Measurements from ENCODE around the gene SLC7A5.
"Not testable (repeated sequence)": the region's sequence is repeated elsewhere in the genome, so short reads cannot be mapped to it uniquely, and the experiment has no call there.

Gene SLC7A5

DNA sequence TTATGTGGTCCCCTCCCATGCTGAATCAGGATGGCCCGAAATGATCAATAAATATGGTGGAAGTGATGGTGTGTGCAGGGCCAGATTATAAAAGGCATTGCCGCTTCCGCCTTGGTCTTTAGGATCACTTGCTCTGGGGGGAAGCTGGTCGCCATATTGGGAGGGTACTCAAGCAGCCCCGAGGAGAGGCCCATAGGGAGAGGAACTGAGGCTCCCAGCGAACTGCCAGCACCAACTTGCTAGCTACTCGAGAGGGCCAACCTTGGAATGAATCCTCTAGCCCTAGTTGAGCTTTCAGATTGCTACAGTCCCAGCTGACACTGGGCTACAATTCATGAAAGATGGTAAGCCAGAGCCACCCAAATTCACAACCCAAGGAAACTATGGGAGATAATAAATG, 19.0 kb upstream of the SLC7A5 start:
- not testable (repeated sequence) for DNase-seq (ENCODE audit: low read depth in 3 of 3, low spot score in 1 of 3)

DNA sequence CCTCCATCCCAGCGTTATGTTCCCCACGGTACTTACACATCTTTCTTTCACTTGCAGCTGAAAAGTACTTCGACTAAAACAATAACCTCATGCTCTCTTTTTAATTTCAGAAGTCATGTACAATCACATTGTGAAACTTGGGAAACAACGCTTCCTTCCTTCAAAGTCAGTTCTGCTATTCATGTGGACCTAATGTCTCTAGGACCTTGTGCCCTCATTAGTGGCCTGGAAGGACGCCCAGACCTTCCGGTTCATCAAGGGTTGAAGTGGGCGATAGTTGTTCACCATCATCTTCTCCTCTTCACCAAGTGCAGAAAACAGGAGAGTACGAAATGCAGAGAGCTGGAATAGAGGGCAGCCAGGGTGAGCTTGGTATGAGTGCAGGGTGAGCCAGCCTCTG, 18.6 kb upstream of the SLC7A5 start:
- not testable (repeated sequence) for DNase-seq (ENCODE audit: low read depth in 3 of 3, low spot score in 1 of 3)

DNA sequence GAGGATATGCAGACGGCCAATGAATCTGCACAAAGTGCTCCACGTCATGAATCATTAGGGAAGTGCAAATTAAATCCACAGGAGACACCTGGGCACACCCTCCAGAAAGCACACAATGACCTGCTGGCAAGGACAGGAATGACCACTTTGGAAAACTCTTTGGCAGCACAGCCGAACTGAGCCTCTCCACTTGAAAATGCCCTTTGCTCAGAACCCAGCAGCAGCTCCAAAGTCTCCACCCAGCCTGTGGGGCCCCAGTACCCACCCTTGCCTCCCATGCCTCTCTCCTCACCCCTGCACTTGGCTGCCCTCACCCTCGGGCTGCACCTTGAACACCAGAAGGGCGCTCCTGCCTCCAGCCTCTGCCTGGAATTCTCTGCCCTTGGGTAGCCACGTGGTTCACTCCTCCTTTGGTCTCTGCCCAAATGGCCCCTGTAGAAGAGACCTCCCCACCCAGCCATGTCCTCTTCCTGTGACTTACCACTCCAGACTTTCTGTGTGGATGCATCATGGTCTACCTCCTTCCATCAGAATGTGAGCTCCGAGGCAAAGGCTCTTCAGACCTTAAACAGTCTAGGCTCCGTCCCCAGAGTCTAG, 16.2 kb upstream of the SLC7A5 start:
- not testable (repeated sequence) for DNase-seq (ENCODE audit: low read depth in 3 of 3, low spot score in 1 of 3)

DNA sequence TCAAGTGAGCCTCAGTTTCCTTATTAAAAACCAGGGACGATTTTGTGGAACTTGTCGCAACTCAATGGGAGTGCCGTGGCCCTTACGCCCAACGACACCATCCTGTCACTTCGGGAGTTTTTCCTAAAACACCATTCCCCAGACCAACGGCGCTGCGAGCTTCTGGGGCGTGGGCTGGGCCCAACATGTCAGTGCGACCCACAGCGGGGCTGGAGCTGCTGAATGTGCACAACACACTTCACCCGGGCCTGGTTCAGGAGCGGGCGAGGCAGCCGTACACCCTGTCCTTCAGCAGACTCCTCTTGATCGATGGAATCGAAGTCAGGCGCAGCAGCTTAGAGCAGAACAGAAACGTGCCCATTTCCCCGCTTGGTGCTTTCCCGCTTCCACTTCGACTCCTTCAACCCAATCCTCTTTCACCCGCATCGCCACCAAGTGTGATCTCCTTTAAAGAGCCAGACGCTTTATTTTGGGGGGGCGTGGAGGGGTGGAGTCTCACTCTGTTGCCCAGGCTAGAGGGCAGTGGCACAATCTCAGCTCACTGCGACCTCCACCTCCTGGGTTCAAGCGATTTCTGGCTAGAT, 13.2 kb upstream of the SLC7A5 start:
- DNase-seq (ENCODE audit: low read depth in 3 of 3, low spot score in 1 of 3), result no peak

DNA sequence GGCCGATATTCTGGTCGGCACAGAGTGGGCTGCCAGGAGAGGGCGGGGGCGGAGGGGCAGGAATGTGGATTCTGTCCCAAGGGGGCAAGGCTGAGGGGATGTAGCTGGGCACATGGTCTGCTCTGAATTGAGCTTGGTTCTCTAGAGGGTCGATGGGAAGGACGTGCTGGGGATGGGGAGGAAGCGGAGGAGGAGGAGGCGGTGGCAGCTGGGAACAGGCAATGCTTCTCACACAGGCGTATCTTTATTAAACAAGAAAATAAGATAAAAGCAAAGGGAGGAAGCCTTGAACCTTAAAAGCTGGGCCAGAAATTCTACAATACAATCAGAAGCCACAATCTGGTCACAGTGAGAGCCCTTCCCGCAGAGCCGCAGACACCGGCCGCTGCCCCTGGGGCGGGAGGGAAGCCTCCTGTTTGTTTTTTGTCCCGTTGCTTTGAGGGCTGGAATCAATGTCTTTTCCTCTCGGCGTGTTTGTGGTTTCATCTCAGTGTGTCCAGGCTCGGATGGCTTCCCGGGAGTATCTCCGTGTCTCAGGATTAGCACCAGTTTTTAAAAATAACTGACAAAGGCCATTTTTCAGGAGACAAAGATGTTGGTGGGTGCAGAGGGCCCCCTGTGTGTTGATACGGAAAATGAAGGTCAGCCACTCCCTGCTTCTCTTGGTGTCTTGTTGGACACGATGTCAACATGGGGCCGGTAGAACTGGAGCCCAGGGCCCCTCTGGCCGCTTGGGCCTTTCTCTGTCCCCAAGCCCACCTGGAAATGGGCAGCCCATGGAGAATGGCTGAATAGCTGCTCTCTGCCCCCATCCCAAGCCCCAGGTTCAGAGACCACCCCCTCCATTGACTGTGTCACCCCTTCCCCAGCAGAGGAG, 12.3 kb upstream of the SLC7A5 start:
- DNase-seq (ENCODE audit: low read depth in 3 of 3, low spot score in 1 of 3), result no peak

DNA sequence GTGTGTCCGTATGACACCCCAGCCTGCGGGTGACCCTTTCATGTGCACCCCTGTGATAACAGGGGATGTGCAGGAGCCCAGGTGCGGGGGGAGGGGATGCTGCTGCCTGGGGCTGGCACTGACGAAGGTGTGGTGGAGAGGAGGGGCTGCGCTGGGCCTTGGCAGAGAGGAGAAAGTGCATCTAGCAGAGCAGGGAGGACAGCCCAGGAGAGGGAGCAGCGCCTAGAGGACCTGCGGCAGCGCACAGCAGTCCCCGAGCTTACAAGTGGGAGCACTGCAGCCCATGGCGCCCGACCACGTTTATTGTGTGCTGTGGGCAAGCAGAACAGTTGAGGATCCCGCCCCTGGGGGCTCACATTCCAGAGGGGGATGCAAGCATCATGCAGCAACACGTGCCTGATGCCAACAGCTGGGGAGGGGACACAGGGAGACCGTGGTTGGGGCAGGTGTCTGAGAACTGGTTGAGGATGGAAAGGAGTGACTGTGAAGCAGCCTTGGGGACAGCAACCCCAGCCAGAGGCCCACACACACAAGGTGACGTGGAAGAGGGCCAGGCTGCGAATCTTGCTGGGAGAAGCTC, 10.9 kb upstream of the SLC7A5 start:
- no peak for DNase-seq (ENCODE audit: low read depth in 3 of 3, low spot score in 1 of 3)

DNA sequence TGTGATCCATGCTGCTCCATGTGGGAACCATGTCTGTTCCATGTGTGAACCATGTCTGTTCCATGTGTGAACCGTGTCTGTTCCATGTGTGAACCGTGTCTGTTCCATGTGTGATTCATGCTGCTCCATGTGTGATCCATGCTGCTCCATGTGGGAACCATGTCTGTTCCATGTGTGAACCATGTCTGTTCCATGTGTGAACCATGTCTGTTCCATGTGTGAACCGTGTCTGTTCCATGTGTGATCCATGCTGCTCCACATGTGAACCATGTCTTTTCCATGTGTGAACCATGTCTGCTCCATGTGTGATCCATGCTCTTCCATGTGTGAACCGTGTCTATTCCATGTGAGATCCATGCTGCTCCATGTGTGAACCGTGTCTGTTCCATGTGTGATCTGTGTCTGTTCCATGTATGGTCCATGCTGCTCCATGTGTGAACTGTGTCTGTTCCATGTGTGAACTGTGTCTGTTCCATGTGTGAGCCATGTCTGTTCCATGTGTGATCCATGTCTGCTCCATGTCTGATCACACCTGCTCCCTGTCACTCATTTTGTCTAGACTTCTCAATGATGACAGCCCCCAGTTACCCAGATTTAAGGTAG, 10.2 kb upstream of the SLC7A5 start:
- DNase-seq (ENCODE audit: low read depth in 3 of 3, low spot score in 1 of 3), result not testable (repeated sequence)

DNA sequence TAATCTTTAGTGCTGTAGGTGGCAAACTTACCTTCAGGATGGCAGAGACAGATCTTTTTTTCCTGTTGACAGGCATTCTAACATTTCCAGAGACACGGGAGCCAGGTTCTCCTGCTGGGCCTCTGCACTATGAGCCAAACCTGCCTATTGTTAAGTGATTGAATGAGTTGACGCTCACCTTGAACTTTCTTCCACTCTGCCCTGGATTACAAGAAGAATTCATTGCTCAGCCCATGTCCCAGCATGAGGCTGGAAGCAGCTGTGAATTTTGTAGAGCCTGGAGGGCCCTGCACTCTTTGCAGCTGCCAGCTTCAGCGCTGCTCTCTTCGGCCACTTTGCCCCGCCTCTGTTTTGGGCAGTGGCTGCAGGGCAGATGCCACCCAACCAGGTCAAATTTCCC, 9.4 kb upstream of the SLC7A5 start:
- DNase-seq (ENCODE audit: low read depth in 3 of 3, low spot score in 1 of 3), result no peak

DNA sequence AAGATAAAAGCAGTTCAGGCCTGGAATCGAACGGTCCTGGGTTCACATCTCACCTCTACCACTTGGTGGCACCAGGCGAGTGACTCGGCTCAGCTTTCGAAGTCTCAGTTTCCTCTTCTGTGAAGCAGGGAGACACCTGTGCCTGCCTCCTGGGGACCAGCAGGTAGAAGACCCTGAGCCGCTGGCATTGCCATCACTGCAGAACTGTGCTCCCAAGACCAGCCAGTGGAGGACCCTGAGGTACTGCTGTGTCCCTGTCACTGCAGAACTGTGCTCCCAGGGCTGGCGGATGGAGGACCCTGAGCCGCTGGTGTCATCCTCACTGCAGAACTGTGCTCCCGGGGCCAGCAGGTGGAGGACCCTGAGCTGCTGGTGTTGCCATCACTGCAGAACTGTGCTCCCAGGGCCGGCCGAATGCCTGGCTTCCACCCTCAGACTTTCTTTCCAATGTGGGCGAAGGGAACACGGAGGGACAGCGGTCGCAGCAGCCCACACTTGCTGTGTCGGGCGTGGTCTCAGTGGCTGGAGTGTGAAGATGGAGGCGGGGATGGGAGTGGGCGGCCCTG, 8.7 kb upstream of the SLC7A5 start:
- DNase-seq (ENCODE audit: low read depth in 3 of 3, low spot score in 1 of 3), result no peak

DNA sequence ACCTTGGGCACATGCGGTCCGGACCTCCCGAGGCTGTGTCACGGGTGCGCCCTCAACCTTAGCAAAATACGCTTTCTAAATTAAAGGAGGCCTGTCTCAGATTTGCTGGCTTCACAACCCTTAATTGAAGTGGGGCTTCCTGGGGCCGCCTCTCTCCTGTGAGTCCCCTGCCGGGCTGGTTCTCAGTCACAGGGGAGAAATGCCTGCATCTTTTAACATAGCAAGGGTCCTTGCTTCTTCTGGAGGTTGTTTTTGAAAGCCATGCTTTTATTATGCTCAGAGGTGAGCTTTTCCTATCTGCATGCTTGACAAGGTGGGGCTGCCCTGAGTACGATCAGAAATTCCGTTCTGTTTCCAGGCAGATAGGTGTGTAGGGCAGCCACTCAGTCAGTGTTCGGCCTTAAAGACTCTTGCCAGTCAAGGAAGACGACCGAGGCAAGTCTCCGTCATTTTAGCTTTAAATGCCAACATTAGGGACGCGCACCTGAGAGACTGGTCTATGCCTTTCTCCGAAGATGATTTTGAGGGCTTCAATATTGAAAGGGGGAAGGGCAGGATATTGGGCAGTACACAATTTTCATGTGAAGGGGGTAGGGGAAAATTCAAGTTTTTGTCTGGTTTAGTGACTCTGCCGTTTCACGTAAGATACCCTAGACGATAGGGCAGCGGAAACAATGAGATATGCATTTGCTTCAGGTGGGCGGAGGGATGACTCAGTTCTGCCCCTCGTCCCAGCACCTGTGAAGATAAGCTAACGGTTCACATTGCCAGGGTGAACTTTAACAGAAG, 5.5 kb upstream of the SLC7A5 start:
- peak; percentile 46 to 62 (median 55) for DNase-seq (ENCODE audit: low read depth in 3 of 3, low spot score in 1 of 3)

DNA sequence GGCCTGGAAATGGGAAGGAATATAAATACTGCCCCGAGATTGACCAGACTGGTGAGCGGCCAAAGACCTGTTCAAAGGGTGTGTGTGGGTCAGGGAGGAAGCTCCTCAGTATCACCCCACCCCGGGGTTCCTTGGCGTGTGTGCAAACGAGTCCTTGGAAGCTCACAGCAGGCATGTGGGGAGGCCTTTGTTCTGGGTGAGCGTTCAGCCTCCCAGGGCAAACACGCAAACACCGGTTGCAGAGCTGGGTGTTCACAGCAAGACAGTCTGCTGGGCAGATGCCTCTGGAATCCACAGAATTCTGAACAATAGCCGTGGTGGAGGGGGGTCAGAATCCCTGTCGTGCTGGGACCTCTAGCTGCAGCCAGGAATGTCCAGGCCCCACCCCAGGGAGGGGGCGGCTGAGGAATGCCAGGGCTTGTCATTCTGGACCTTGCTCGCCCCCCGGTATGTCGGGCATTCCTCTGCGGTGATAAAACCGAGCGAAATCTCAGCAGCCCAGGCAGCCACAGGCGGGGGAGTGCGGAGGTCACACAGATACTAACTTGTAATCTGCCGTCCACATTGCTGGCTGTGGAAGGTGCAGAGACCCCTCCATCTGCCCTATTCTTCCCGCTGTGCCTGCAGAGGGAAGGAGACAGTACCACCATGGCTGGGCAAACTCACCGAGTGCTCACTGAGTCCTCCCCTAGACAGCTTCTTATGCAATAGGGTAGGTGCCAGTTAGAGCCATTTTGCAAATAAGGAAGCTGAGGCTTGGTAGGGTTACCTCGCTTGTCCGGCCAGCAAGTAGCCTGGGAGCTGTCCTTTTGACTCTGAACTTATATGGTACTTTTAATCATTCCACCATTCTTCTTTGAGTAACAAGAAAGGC, 1.3 kb upstream of the SLC7A5 start:
- not testable (repeated sequence) for DNase-seq (ENCODE audit: low read depth in 3 of 3, low spot score in 1 of 3)

DNA sequence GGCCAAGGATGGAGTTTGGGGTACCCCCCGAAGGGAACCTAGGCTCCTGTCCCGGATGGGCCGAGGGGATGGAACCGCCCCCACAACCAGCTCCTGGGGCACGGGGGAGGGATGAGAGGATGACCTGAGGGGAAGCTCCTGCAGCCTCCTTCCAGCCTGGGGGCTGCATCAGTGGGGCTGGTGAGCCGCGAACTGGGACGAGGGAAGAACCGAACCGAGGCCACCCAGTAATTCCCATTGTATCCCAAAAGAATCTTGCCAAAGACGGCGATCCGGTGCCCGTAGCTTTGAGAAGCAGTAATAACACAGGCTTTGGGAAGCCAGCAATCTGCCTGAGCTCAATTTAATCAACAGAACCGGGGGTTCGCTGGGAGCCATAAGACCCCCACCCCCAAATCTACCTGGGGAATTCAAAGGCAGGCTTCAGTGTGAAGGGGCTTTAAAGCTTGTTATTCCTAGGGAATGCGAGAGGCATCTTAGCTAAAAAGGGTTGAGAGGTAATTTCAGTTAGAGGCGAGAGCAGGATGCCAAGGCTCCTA, 641 bp upstream of the SLC7A5 start:
- DNase-seq (ENCODE audit: low read depth in 3 of 3, low spot score in 1 of 3), result not testable (repeated sequence)

DNA sequence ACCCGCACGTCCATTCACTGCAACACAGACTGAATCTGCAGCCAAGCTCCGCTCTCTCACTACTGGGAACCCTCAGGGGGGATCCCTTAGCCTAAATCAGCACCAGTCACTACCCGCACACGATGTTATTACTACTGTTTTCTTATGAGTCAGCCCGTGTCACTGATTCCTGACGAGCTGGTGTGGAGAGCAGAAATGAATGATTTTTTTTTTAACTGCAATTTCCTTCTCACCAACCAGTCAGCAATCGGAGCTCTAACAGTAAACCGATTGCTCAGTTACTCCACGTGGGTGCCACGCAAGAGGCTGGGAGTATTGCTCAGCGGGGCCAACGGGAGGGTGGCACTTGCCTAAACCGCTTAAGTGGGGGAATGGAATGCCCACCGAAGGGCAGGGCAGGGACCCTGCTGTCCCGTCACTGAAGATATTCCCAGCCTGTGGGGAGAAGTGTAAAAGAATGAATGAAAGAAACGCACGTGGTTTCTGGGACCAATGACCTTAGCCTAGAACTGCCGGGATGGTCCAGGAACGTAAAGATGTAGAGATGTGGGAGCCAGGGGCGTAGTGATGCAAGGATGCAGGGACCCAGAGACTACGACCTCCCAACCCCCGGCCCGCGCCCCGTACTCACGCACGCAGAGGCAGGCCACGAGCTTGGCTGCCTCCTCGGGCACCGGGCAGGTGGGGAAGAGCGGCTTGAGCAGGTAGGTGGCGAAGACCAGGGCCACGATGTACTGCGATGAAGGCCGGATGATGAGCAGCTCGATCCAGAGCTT, 865 bp downstream of the SLC7A5 start:
- peak; percentile 35 to 52 (median 45) for DNase-seq (ENCODE audit: low read depth in 3 of 3, low spot score in 1 of 3)

DNA sequence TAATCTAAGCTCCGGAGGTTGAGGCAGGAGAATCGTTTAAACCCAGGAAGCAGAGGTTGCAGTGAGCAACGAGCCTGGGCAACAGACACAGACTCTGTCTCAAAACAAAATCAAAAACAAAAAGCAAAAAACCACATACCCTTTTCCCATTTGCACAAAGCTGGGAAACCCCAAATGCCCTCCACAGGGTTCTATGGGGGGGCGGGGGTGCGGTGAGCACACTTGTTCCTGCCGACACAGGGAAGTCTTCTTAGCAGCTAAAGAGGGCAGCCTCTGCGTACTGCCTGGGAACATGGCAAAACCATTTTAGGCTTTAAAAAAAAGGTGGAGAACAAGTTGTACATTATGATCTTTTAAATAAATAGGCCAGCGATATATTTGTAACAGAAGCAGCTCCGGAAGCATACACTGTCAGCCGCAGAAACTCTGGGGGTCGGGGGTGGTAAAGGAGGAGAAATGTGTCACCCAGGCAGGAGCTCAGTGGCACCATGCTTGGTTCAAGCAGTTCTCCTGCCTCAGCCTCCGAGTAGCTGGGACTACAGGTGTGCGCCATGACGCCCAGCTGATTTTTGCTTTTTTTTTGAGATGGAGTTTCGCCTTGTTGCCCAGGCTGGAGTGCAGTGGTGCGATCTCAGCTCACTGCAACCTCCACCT, 3.3 kb downstream of the SLC7A5 start:
- DNase-seq (ENCODE audit: low read depth in 3 of 3, low spot score in 1 of 3), result peak in 1 of 3 donors; percentile 46

DNA sequence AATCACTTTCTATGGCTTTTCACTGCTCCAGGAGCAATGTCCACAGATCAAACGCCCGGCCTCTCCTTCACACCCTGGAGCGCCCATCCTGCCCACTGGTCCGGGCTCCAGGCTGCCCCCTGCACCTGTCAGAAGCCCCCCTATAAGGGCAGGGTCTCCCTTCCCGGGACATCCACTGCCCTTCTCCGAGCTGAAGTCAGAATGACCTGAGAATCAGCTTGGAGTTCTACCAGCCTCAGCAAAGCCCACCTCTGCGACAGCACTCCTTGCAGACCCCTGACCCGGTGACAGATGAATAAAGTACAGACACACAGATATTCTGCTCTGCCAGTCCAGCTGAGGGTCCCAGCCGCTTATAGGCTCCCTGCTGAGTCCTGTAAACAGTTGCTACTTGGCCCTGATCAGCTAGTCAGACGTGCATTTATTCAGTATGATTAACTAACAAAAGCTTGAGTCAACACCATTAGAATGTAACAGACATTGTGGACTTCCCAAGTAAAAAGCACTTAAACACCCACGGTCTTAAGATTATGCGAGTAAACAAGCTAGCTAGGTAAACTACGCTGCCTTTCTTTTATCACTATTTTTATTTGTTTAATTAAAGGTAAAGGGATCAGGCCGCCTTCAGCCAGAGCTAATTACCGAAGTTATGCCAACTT, 4.8 kb downstream of the SLC7A5 start:
- DNase-seq (ENCODE audit: low read depth in 3 of 3, low spot score in 1 of 3), result no peak

DNA sequence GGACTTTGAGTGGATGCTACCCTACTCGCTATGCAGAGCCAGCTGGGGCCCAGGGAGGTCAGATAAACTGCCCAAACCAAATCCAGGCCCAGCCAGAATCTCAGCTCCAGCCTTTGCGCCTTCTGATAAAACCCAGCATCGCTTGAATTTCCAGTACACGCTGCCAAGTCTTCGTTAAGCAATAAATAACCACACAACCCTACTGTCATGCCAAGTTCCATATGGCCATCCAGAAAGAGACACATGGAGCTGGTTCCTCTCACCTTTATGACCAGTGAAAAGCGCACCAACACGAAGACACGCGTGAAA, 6.0 kb downstream of the SLC7A5 start:
- DNase-seq (ENCODE audit: low read depth in 3 of 3, low spot score in 1 of 3), result not testable (repeated sequence)

DNA sequence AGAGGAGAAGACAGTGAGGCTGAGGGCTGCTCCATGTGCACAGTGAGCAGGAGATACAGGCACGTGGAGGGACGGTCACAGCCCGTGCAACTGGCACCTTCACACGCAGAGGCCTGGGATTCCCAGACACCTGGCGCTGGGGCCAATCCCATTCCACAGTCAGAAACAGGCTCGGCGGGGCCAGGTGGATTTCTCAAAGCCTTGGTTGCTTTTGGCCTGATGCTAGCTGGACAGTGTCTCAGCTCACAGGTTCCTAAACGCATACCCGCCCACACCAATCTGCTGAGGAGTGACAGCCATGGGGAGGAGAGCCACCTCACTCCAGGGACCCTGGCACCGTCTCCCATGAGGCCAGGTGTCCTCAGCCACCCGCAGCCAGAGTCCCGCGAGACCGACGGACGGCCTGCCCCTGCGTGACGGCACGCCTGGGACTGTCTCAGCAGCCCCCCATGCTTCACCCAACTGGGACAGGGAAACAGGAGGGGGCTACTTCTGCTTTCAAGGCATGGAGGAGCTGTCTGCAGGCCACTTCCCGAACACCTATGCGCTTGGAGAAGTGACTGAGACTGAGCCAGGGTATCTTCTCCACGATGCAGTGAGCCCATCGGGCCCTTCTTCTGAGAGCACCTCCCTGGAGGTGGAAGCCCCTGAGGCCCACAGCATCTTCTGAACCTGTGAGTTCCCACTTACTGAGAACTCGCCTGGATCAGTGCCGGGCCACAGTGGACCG, 6.5 kb downstream of the SLC7A5 start:
- not testable (repeated sequence) for DNase-seq (ENCODE audit: low read depth in 3 of 3, low spot score in 1 of 3)
